D721Med (cell line): ENCODE measurements around the gene MARCHF3.
"Not testable (repeated sequence)": the region's sequence is repeated elsewhere in the genome, so short reads cannot be mapped to it uniquely, and the experiment has no call there.

Experiments
- DNase-seq: peaks from one replicate; pipeline ENCODE4 v3.0.0; 2011; ENCODE audit warnings: low spot score; ENCODE audit not compliant: insufficient read length
- FAIRE-seq: peaks from 2 replicates; lab custom pipeline; 2011; peaks lifted over from hg19 to GRCh38; lab: Jason Lieb, UNC
- TF ChIP-seq, protein P1 (sequence below): IDR thresholded peaks from 2 replicates; pipeline ENCODE4 v1.5.1; 2012; ENCODE audit warnings: mild to moderate bottlenecking, control low read depth; ENCODE audit not compliant: insufficient read depth; ENCODE audit errors: missing control alignments

The MARCHF3 gene

DNA sequence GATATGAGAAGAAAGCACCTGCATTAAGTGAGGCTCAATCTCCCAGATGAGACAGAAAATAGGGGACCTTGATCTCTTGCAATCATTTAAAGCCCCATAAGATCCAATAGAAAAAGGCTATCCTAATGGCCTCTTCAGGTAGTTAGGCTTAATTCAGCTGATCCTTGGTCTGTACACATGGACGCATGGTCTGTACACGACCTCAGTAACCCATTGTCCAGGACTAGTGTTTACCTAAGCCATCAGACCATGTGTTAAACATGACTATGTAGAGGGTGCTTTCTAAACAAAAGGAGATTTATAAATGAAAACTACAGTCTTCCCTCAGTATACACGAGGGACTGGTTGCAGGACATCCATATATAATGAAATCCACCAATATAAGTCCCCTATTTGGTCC is 7.5 kb downstream of the MARCHF3 start:
- no peak for DNase-seq
- TF ChIP-seq, protein P1, sequence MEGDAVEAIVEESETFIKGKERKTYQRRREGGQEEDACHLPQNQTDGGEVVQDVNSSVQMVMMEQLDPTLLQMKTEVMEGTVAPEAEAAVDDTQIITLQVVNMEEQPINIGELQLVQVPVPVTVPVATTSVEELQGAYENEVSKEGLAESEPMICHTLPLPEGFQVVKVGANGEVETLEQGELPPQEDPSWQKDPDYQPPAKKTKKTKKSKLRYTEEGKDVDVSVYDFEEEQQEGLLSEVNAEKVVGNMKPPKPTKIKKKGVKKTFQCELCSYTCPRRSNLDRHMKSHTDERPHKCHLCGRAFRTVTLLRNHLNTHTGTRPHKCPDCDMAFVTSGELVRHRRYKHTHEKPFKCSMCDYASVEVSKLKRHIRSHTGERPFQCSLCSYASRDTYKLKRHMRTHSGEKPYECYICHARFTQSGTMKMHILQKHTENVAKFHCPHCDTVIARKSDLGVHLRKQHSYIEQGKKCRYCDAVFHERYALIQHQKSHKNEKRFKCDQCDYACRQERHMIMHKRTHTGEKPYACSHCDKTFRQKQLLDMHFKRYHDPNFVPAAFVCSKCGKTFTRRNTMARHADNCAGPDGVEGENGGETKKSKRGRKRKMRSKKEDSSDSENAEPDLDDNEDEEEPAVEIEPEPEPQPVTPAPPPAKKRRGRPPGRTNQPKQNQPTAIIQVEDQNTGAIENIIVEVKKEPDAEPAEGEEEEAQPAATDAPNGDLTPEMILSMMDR, result no peak
- no peak for FAIRE-seq

DNA sequence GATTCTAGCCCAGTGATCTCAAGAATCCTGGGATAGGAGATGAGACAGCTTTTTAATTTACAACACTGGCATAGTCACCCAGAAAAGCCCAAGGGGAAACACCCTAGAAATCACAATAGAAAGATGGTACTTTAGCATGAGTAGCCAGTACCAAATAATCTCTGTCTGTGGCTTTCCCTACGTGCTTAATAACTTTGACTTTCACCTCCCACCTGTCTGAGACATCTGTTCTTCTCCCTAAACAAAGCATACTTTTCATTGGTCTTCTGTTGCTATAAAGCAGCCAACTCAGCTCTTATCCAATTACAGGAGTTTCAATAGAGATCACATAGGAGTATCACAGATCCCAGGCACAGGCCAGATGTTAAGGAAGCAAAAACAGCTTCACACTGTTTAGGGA is 10.4 kb downstream of the MARCHF3 start:
- TF ChIP-seq, protein P1, result no peak
- FAIRE-seq (no peak), DNase-seq (no peak)

DNA sequence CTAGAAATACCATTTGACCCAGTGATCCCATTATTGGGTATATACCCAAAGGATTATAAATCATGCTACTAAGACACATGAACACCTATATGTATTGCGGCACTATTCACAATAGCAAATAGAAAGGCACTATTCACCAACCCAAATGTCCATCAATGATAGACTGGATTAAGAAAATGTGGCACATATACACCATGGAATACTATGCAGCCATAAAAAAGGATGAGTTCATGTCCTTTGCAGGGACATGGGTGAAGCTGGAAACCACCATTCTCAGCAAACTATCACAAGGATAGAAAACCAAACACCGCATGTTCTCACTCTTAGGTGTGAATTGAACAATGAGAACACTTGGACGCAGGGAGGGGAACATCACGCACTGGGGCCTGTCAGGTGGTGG is 13.6 kb downstream of the MARCHF3 start:
- not testable (repeated sequence) for DNase-seq, FAIRE-seq

DNA sequence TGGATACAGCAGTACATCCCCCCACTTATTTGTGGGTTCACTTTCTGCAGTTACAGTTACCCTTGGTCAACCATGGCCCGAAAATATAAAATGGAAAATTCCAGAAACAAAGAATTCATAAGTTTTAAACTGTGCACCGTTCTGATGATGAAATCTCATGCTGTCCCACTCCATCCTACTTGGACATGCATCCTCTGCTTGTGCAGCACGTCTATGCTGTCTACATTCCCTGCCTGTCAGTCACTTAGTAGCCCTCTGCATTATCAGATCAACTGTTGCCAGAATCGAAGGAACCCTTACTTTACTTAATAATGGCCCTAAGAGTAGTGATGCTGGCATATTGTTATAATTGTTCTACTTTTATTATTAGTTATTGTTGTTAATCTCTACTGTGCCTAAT is 14.6 kb downstream of the MARCHF3 start:
- no peak for FAIRE-seq
- TF ChIP-seq, protein P1, result no peak
- no peak for DNase-seq

DNA sequence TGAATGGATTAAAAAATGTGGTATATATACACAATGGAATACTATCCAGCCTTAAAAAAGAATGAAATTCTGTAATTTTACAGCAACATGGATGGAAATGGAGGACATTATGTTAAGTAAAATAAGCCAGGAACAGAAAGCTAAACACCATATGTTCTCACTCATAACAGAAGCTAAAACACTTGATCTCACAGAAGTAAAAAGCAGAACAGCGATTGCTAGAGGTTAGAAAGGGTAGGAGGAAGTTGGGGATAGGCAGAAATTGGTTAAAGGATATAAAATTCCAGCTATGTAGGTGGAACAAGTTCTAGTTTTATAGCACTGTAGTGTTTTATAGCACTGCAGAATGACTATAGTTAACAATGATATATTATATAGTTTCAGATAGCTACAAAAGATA is 15.8 kb downstream of the MARCHF3 start:
- TF ChIP-seq, protein P1, result no peak
- no peak for DNase-seq
- FAIRE-seq, result no peak

DNA sequence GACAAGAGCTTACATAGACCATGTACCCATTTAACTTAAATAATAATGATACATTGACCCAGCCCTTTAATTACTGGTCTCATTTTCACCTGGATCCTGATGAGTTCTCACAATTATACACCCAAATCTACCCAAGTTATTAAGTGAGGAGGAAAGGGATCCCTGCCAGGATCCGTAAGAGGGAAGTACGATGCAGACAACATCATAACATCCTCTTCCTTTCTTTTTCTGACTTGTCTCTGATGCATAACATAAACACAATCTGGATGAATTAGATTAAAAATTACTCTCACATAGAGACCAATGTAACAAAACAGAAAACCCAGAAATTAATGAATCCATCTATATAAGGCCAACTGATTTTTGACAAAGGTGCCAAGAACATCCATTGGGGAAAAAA is 17.0 kb downstream of the MARCHF3 start:
- FAIRE-seq, result no peak
- no peak for DNase-seq
- TF ChIP-seq, protein P1, result no peak

DNA sequence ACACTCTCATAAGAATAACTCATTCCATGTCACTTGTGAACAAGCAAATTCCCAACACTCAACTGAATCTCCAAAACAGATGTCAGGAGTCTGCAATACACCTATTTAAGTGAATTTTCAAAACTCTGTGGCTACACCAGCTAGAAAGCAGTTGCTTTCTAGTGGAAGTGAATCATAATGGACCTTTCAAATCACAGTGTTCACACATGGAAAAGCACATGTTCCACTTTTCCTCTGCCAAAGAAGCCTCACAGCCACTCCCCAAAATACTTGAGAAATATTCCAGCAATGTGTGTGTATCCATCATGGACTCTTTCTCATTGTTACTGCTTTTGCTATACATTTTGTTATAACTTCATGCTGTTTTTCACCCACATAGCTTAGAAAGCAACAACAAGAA is 17.4 kb downstream of the MARCHF3 start:
- no peak for FAIRE-seq

More for the DNA sequence above, 17.4 kb downstream of the MARCHF3 start:
- TF ChIP-seq, protein P1, result no peak
- DNase-seq, result no peak
